Mucosa of rectum (tissue), 2 donors: ENCODE data around the gene CEP128.

Experiments
- H3K27ac ChIP-seq, 2 donors: one replicate each; pipeline ENCODE4 v1.7.0; 2013; ENCODE audit warnings: inconsistent platforms in 2 of 2, low read depth in 2 of 2, low read length in 2 of 2
- H3K27me3 ChIP-seq, 2 donors: one replicate each; pipeline ENCODE4 v1.7.0; 2013; ENCODE audit warnings: low read length in 2 of 2; ENCODE audit not compliant: control insufficient read depth in 2 of 2, insufficient read depth in 2 of 2
- H3K36me3 ChIP-seq, 2 donors: one replicate each; pipeline ENCODE4 v1.7.0; 2013; ENCODE audit warnings: low read length in 2 of 2; ENCODE audit not compliant: control insufficient read depth in 2 of 2, insufficient read depth in 2 of 2
- H3K4me1 ChIP-seq, 2 donors: one replicate each; pipeline ENCODE4 v1.7.0; 2013; ENCODE audit warnings: low read length in 2 of 2, mild to moderate bottlenecking in 1 of 2; ENCODE audit not compliant: control insufficient read depth in 2 of 2, insufficient read depth in 2 of 2
- H3K4me3 ChIP-seq, 2 donors: one replicate each; pipeline ENCODE4 v1.7.0; 2013; ENCODE audit warnings: low read length in 2 of 2
- H3K9ac ChIP-seq, 2 donors: one replicate each; pipeline ENCODE4 v1.7.0; 2013; ENCODE audit warnings: low read length in 2 of 2, low read depth in 1 of 2, mild to moderate bottlenecking in 1 of 2
- H3K9me3 ChIP-seq, 2 donors: one replicate each; pipeline ENCODE4 v1.7.0; 2013; ENCODE audit warnings: low read length in 2 of 2; ENCODE audit not compliant: control insufficient read depth in 2 of 2
- donor health status: healthy.
- donor health status: Normal muscosa, but diverticular disease.

CEP128 gene

GRCh38 chr14:80933686-80934085, 7.9 kb downstream of the CEP128 start:
- H3K4me3 ChIP-seq: no peak overlapping the region

GRCh38 chr14:80933282-80933681, 8.3 kb downstream of the CEP128 start:
- Histone ChIP-seq H3K27me3 (no peaks in the 10 kb centered on the region), H3K9me3 (no peaks in the 10 kb centered on the region), H3K27ac (no peak overlapping the region), H3K4me3 (no peak overlapping the region), H3K36me3 (no peaks in the 10 kb centered on the region), H3K9ac (no peak overlapping the region), H3K4me1 (no peaks in the 10 kb centered on the region)

More at GRCh38 chr14:80933686-80934085, 7.9 kb downstream of the CEP128 start:
- H3K9me3 ChIP-seq: no peaks in the 10 kb centered on the region
- H3K4me1 ChIP-seq: no peaks in the 10 kb centered on the region
- H3K27ac ChIP-seq: no peak overlapping the region
- H3K9ac ChIP-seq: no peak overlapping the region
- H3K27me3 ChIP-seq: no peaks in the 10 kb centered on the region
- H3K36me3 ChIP-seq: no peaks in the 10 kb centered on the region

GRCh38 chr14:80930836-80931389, 10.6 kb downstream of the CEP128 start:
- H3K27me3 ChIP-seq: no peaks in the 10 kb centered on the region
- no peaks in the 10 kb centered on the region for H3K4me1 ChIP-seq
- peak overlapping the region in 1 of 2 donors; percentile 34 for H3K4me3 ChIP-seq
- H3K36me3 ChIP-seq: no peaks in the 10 kb centered on the region
- peak overlapping the region in 1 of 2 donors; percentile 28 for H3K9ac ChIP-seq
- H3K27ac ChIP-seq: peak overlapping the region; percentile 49 to 75
- no peaks in the 10 kb centered on the region for H3K9me3 ChIP-seq

- no peaks in the 10 kb centered on the region for H3K4me1 ChIP-seq
- H3K9ac ChIP-seq: no peak overlapping the region
- no peak overlapping the region for H3K4me3 ChIP-seq
- no peaks in the 10 kb centered on the region for H3K9me3 ChIP-seq
- peak overlapping the region in 1 of 2 donors; percentile 75 for H3K27ac ChIP-seq
- H3K36me3 ChIP-seq: no peaks in the 10 kb centered on the region
- H3K27me3 ChIP-seq: no peaks in the 10 kb centered on the region
Observed at GRCh38 chr14:80930095-80930494, 11.4 kb downstream of the CEP128 start.

DNA sequence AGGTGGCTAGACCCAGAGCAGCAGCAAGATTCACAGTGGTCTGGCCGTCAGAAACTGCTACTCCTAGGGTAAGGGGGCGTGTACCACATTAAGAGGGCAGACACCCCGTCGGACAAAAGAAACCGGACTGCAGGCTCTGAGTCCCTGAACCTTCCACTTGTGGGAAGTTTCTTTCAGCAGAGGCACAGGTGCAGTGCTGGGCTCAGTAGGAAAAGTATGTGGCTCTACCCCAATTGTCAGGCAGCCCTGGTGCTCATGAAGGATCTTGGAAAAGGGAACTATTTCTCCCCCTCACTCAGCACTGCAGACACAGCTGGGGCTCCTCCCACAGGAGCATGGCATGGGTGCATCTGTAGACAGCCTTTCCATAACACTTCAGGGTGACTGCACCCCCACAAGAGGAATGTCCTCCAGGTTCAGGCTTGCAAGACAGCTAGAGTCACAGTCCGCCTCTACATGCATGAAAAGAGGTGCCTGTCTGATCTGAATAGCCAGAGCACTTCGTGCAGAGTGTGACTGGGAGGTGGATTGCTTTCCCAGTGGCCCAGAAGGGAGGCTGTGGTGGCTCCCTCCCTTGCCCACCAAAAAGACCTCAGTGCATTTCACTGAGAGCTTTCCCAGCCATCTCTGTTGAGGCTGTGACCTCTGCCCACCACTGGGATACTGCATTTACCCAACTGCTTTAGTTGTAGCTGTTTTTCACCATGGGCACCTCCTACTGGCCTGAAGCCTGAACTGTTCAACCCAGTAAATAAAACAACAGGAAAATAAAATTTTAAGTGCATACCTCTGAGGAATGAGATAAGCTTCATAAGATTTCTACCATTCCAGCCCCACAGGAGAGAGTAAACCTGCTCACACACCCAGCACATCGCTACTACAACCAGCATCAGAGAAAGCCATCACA, 14.2 kb downstream of the CEP128 start:
- Histone ChIP-seq H3K27ac (no peak overlapping the region), H3K27me3 (no peaks in the 10 kb centered on the region), H3K9me3 (no peaks in the 10 kb centered on the region), H3K4me3 (no peak overlapping the region), H3K4me1 (no peaks in the 10 kb centered on the region), H3K36me3 (no peaks in the 10 kb centered on the region), H3K9ac (no peak overlapping the region)

DNA sequence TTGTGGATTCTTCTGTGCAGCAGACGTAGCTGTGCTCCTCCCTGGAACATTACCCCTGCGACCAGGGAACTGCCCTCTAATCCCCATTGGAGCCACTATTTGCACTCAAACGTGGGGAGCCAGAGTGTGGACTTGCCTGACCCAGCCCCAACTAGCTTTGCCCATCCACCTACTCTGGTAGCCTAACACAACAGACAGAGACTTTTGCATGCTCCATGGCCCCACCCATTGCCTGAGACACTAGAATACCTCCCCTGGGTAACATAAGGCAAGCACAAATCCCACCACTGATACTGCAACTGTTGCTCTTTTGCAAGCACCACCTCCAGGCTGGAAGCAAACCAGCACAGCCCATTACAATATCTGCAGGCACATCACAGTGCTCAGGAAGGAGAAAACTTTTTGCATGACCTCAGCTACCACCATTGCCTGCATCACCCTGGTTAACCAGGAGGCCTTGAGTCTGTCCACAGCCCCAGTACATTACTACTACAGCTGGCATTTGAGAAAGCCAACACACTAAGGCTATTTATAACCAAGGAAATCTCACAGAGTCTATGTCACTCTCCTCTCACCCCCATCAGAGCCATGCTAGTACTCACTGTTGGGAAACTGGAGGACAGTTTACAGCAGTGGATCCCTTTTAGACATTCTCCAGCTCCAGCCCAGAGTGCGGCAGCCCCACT, 15.0 kb downstream of the CEP128 start:
- H3K36me3 ChIP-seq: no peaks in the 10 kb centered on the region
- no peak overlapping the region for H3K4me3 ChIP-seq
- H3K4me1 ChIP-seq: no peaks in the 10 kb centered on the region
- H3K27me3 ChIP-seq: no peaks in the 10 kb centered on the region
- H3K9me3 ChIP-seq: no peaks in the 10 kb centered on the region
- H3K27ac ChIP-seq: no peak overlapping the region
- no peak overlapping the region for H3K9ac ChIP-seq

GRCh38 chr14:80924365-80925103, 17.0 kb downstream of the CEP128 start:
- Histone ChIP-seq H3K36me3 (no peaks in the 10 kb centered on the region), H3K9ac (no peak overlapping the region), H3K27ac (no peak overlapping the region), H3K4me1 (no peaks in the 10 kb centered on the region), H3K27me3 (no peaks in the 10 kb centered on the region), H3K9me3 (no peaks in the 10 kb centered on the region), H3K4me3 (no peak overlapping the region)

GRCh38 chr14:80923368-80923767, 18.2 kb downstream of the CEP128 start:
- no peaks in the 10 kb centered on the region for H3K4me1 ChIP-seq
- no peaks in the 10 kb centered on the region for H3K36me3 ChIP-seq
- no peaks in the 10 kb centered on the region for H3K27me3 ChIP-seq
- no peaks in the 10 kb centered on the region for H3K9me3 ChIP-seq
- H3K9ac ChIP-seq: no peak overlapping the region
- H3K27ac ChIP-seq: no peak overlapping the region
- H3K4me3 ChIP-seq: no peak overlapping the region

DNA sequence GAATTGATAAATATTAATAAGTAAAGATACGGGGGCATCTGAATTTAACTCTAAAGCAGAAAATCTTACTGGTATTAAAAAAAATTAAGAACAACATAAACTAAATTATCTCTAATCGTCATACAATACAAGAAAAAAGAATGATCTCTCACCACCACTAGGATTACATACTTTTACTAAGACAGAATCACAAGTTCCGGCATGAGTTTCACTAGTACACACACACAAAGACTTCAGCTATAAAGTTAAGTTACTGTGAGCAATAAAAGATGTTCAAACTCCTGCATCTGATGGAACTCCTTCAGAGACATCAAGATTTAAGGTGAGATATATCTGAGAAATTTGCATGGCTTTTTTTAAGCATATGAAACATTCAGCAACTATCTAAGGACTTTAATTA, 21.9 kb downstream of the CEP128 start:
- no peaks in the 10 kb centered on the region for H3K27me3 ChIP-seq
- H3K9ac ChIP-seq: no peak overlapping the region
- no peak overlapping the region for H3K27ac ChIP-seq

More for the DNA sequence above, 21.9 kb downstream of the CEP128 start:
- Histone ChIP-seq H3K4me3 (no peak overlapping the region), H3K4me1 (no peaks in the 10 kb centered on the region), H3K36me3 (peaks cover 0 to 2% of the 10 kb centered on the region in 2 donors), H3K9me3 (no peaks in the 10 kb centered on the region)
